GM12873 (cell line): Measurements from ENCODE around the gene ZNF785.

ENCODE experiments used
- TF ChIP-seq, protein P1 (sequence below): IDR thresholded peaks from 2 replicates; pipeline ENCODE4 v1.5.1; 2012; ENCODE audit warnings: low read depth, mild to moderate bottlenecking, moderate library complexity, low read length, control low read depth; ENCODE audit not compliant: insufficient read depth; ENCODE audit errors: missing control alignments

ZNF785 gene

DNA sequence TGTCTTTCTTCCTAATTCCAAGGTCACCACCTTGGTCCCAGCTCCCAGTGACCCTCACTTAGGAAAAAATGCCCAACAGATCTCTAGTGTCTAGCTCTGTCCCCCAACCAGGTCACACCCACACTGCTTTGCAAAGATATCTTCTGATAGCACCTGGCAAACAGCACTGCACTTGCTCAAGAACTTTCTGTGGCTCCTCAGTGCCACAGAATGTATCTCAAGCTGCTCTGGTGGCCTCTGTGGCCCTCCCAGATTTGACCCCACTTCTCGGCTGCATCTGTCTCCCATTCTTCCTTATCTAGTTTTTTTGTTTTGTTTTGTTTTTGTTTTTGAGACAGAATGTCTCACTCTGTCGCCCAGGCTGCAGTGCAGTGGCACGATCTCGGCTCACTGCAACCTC is 19.0 kb downstream of the ZNF785 start:
- TF ChIP-seq, protein P1, sequence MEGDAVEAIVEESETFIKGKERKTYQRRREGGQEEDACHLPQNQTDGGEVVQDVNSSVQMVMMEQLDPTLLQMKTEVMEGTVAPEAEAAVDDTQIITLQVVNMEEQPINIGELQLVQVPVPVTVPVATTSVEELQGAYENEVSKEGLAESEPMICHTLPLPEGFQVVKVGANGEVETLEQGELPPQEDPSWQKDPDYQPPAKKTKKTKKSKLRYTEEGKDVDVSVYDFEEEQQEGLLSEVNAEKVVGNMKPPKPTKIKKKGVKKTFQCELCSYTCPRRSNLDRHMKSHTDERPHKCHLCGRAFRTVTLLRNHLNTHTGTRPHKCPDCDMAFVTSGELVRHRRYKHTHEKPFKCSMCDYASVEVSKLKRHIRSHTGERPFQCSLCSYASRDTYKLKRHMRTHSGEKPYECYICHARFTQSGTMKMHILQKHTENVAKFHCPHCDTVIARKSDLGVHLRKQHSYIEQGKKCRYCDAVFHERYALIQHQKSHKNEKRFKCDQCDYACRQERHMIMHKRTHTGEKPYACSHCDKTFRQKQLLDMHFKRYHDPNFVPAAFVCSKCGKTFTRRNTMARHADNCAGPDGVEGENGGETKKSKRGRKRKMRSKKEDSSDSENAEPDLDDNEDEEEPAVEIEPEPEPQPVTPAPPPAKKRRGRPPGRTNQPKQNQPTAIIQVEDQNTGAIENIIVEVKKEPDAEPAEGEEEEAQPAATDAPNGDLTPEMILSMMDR = no peak

DNA sequence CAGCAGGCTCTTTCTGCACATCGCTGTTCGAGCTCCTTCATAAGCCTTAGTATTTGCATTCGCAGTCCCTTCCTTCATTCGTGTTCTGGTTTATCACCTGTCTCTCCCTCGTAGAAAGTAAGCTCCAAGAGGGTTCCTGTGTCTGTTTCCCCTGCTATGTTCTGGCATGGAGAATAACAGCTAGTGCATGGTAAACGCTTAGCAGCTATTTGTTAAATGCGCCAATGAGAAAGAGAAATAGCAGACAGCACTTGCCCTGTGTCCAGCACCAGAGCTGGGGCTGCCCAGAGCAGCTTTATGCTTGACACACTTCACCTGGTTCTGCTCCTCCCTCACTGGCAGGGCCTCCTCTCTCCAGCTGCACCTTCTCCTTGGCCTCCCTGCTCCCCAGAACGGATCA is 19.5 kb downstream of the ZNF785 start:
- TF ChIP-seq, protein P1 = no peak

DNA sequence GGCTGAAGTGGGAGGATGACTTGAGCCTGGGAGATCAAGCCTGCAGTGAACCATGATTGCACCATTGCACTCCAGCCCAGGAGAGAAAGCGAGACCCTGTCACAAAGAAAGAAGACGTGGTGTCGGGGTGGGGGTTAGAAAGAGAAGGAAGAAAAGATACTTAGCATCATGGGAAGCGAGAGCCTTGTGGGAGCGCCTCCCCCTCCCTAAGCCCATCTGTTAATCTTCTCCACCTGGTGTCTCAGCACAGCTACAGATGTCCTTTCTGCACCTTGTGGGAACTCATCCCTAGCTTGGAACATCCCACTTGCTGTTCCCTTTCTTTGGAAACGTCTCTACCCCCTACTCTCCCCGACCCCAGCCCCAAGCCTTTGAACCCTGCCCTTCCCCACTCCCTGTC is 20.0 kb downstream of the ZNF785 start:
- TF ChIP-seq, protein P1 = no peak

DNA sequence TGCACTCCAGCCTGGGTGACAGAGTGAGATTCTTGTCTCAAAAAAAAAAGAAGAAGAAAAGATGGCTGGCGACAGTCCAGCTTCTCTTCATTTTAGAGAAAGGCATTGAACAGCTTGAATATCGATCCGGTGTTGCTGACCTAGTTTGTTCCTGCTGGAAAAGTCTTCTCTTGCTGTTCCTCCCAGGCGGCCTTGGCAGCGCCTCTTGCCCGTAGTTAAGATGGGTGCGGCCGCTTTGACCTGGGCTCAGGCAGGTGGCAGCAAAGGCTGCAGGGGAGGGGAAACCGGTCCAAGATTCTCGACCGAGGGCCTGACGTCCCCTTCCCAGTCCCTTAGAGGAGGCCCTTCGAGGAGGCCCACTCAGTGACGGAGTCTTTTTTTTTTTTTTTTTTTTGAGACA is 23.5 kb downstream of the ZNF785 start:
- TF ChIP-seq, protein P1 = no peak

DNA sequence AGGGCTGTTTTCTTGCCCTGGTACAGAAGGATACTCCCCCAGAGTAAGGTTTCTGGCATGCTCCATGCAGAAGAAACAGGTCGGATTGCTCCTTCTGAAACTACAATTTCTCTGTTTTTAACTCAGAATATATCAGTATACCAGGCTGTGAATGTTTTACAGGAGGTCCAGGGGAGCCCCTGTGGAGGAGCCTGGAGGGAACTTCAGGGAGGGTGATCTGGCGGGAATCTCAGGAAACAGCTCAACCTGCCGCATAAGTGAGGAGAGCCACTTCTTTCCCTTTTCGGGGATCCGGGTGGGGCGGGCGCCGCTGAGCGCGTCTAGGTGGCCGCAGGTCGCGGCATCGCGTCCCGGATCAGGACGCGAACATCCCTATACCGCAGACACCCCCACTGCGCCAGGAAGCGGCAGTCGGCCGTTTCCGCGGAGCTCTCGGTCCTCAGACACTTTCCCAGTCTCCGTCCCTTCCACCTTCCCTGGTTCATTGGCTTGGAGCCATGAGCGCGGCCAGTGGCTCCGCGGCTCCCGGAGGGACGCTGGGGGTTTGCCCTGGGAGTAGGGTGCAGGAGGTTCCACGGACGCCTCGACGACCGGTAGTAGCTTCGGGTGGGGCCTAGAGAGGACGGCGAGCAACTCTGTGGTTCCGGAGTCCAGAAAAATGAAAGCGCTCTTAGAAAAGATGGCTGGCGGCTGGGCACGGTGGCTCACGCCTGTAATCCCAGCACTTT is 24.2 kb downstream of the ZNF785 start:
- TF ChIP-seq, protein P1 = no peak

DNA sequence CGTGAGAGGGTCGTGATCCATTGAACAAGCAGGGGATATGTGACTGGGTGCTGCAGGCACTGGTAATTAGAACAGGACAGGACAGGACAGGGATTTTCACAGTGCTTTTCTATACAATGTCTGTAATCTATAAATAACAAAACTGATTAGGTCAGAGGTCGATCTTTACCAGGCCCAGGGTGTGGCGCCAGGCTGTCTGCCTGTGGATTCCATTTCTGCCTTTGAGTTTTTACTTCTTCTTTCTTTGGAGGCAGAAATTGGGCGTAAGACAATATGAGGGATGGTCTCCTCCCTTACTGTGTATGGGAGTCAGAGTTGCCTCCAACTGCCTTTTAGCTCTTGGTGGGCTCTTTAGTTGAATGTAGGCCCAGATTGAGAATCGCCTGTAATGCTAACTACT is 25.8 kb downstream of the ZNF785 start:
- TF ChIP-seq, protein P1 = no peak

DNA sequence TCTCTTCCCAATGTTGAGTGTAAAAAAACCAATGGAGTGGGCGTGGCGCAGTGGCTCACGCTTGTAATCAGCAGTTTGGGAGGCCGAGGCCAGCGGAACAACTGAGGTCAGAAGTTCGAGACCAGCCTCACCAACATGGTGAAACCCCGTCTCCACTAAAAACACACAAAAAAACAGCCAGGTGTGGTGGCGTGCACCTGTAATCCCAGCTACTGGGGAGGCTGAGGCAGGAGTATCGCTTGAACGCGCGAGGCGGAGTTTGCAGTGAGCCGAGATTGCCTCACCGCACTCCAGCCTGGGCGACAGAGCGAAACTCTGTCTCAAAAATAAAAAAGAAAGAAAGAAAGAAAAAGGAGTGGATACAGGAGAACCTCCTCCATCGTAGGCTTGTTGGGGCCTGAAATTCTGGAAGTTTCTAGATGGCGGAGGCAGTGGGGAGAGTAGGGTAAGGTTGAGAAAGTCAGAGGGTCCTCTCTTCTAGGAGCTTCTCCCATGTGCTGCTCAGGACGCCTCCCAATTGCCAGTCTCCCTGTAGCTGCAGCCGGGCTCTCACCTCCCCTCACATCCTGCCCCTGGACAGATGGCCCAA is 26.6 kb downstream of the ZNF785 start:
- TF ChIP-seq, protein P1 = no peak
